Measurements from ENCODE around the gene EIF4A3. TPM values are rescaled to one million over a fixed set of nuclear protein-coding genes. Genes with fewer than 3 reads are reported as not detected.

Gene EIF4A3
- polyA plus RNA-seq, 1 experiment, result 103 TPM

- ChIA-PET POLR2A (no interaction called here), CTCF (interaction anchor here (0.5 to 3.2 kb wide), 2 partner anchors 12 to 82 kb away, joined by 3 to 26 read pairs; partner anchors contain the start of gene GAA)
- H3K4me3 ChIP-seq (ENCODE audit: low read depth, low read length), result no peak overlapping the region
- no peak for DNase-seq (ENCODE audit: low read depth, low spot score)
- H3K27ac ChIP-seq (ENCODE audit: low read depth, low read length), result no peak overlapping the region
- no peak for TF ChIP-seq CTCF (IDR thresholded peaks at IDR 0.05; ENCODE audit: low read depth, low read length)
- peaks cover 5% of the 10 kb centered on the region; the same call in 1 of the 2 replicates for H3K9me3 ChIP-seq (ENCODE audit: control insufficient read depth, insufficient read depth, low read length)
- peaks cover 19% of the 10 kb centered on the region for H3K27me3 ChIP-seq (ENCODE audit: control insufficient read depth, insufficient read depth, low read length)
Observed at GRCh38 chr17:80089762-80090161, 57.2 kb downstream of the EIF4A3 start.

- no peak overlapping the region for H3K27ac ChIP-seq (ENCODE audit: low read depth, low read length)
- no peak for TF ChIP-seq CTCF (IDR thresholded peaks at IDR 0.05; ENCODE audit: low read depth, low read length)
- ChIA-PET CTCF (interaction anchor here (3.2 kb wide), 1 partner anchor 14 kb away, joined by 26 read pairs; the partner anchor contains the start of gene GAA), POLR2A (interaction anchor here (0.6 kb wide), 2 partner anchors 59 to 143 kb away, joined by 3 to 9 read pairs; no protein-coding TSS in a partner anchor)
- H3K4me3 ChIP-seq (ENCODE audit: low read depth, low read length), result no peak overlapping the region
- H3K27me3 ChIP-seq (ENCODE audit: control insufficient read depth, insufficient read depth, low read length), result peaks cover 19% of the 10 kb centered on the region
- H3K9me3 ChIP-seq (ENCODE audit: control insufficient read depth, insufficient read depth, low read length), result peaks cover 5% of the 10 kb centered on the region; the same call in 1 of the 2 replicates
- DNase-seq (ENCODE audit: low read depth, low spot score), result no peak
Observed at GRCh38 chr17:80087346-80088265, 59.3 kb downstream of the EIF4A3 start.

- TF ChIP-seq CTCF (IDR thresholded peaks at IDR 0.05; ENCODE audit: low read depth, low read length), result no peak
- DNase-seq (ENCODE audit: low read depth, low spot score), result no peak
- peaks cover 14% of the 10 kb centered on the region for H3K27me3 ChIP-seq (ENCODE audit: control insufficient read depth, insufficient read depth, low read length)
- no peak overlapping the region for H3K4me3 ChIP-seq (ENCODE audit: low read depth, low read length)
- ChIA-PET CTCF (interaction anchor here (3.2 kb wide), 1 partner anchor 15 kb away, joined by 26 read pairs; the partner anchor contains the start of gene GAA), POLR2A (interaction anchor here (1.0 kb wide), 1 partner anchor 175 kb away, joined by 3 read pairs; no protein-coding TSS in a partner anchor)
- H3K9me3 ChIP-seq (ENCODE audit: control insufficient read depth, insufficient read depth, low read length), result peaks cover 5% of the 10 kb centered on the region; the same call in 1 of the 2 replicates
- no peak overlapping the region for H3K27ac ChIP-seq (ENCODE audit: low read depth, low read length)
Observed at GRCh38 chr17:80086616-80087015, 60.3 kb downstream of the EIF4A3 start.

GRCh38 chr17:80086081-80086480 lies 60.8 kb downstream of the EIF4A3 start:
- TF ChIP-seq CTCF (IDR thresholded peaks at IDR 0.05; ENCODE audit: low read depth, low read length), result no peak
- CTCF ChIA-PET, result interaction anchor here (0.7 to 1.1 kb wide), 2 partner anchors 15 to 1592 kb away, joined by 5 to 7 read pairs; partner anchors contain the start of gene GAA
- Histone ChIP-seq H3K4me3 (ENCODE audit: low read depth, low read length) (no peak overlapping the region), H3K9me3 (ENCODE audit: control insufficient read depth, insufficient read depth, low read length) (peaks cover 5% of the 10 kb centered on the region; the same call in 1 of the 2 replicates), H3K27me3 (ENCODE audit: control insufficient read depth, insufficient read depth, low read length) (peaks cover 14% of the 10 kb centered on the region), H3K27ac (ENCODE audit: low read depth, low read length) (no peak overlapping the region)
- no peak for DNase-seq (ENCODE audit: low read depth, low spot score)
- POLR2A ChIA-PET, result interaction anchor here (1.0 kb wide), 1 partner anchor 175 kb away, joined by 3 read pairs; no protein-coding TSS in a partner anchor
